ENCODE results near the gene MLLT3.

Gene MLLT3

GRCh38 chr9:20313415-20313814 lies 308.9 kb downstream of the MLLT3 start:
- Mint-ChIP-seq H3K4me1 (peaks cover 27% of the 10 kb centered on the region), H3K36me3 (ENCODE audit: low read depth) (no peaks in the 10 kb centered on the region), H3K4me3 (no peak overlapping the region), H3K9me3 (peaks cover 3% of the 10 kb centered on the region), H3K27me3 (ENCODE audit: low read depth) (peaks cover 12% of the 10 kb centered on the region), H3K27ac (no peak overlapping the region)
- TF ChIP-seq CTCF (IDR thresholded peaks at IDR 0.05; ENCODE audit: unreplicated experiment in 3 of 3), result no peak

- H3K4me1 Mint-ChIP-seq, result peaks cover 28% of the 10 kb centered on the region
- no peak overlapping the region for H3K4me3 Mint-ChIP-seq
- H3K27ac Mint-ChIP-seq, result no peak overlapping the region
- peaks cover 7% of the 10 kb centered on the region for H3K27me3 Mint-ChIP-seq (ENCODE audit: low read depth)
- H3K9me3 Mint-ChIP-seq, result peaks cover 3% of the 10 kb centered on the region
- TF ChIP-seq CTCF (IDR thresholded peaks at IDR 0.05; ENCODE audit: unreplicated experiment in 3 of 3), result no peak
- H3K36me3 Mint-ChIP-seq (ENCODE audit: low read depth), result no peaks in the 10 kb centered on the region
These were observed 309.6 kb downstream of the MLLT3 start for GRCh38 chr9:20312732-20313131.

- Mint-ChIP-seq H3K4me3 (no peak overlapping the region), H3K27me3 (ENCODE audit: low read depth) (no peaks in the 10 kb centered on the region), H3K9me3 (peaks cover 3% of the 10 kb centered on the region), H3K36me3 (ENCODE audit: low read depth) (no peaks in the 10 kb centered on the region), H3K4me1 (peaks cover 33% of the 10 kb centered on the region), H3K27ac (peak overlapping the region in 2 of 3 experiments; percentile 17 to 69)
- no peak for TF ChIP-seq CTCF (IDR thresholded peaks at IDR 0.05; ENCODE audit: unreplicated experiment in 3 of 3)
These were observed 312.3 kb downstream of the MLLT3 start for GRCh38 chr9:20310024-20310423.

- Mint-ChIP-seq H3K27ac (peak overlapping the region; percentile 13 to 69 (median 44)), H3K4me1 (peaks cover 36% of the 10 kb centered on the region), H3K9me3 (peaks cover 3% of the 10 kb centered on the region), H3K36me3 (ENCODE audit: low read depth) (no peaks in the 10 kb centered on the region), H3K27me3 (ENCODE audit: low read depth) (no peaks in the 10 kb centered on the region), H3K4me3 (no peak overlapping the region)
- no peak for TF ChIP-seq CTCF (IDR thresholded peaks at IDR 0.05; ENCODE audit: unreplicated experiment in 3 of 3)
These were observed 313.2 kb downstream of the MLLT3 start for GRCh38 chr9:20309124-20309523.

GRCh38 chr9:20307621-20308020 lies 314.7 kb downstream of the MLLT3 start:
- no peaks in the 10 kb centered on the region for H3K27me3 Mint-ChIP-seq (ENCODE audit: low read depth)
- no peak for TF ChIP-seq CTCF (IDR thresholded peaks at IDR 0.05; ENCODE audit: unreplicated experiment in 3 of 3)
- H3K27ac Mint-ChIP-seq, result peak overlapping the region; percentile 26 to 88 (median 84)
- H3K9me3 Mint-ChIP-seq, result peaks cover 3% of the 10 kb centered on the region
- no peaks in the 10 kb centered on the region for H3K36me3 Mint-ChIP-seq (ENCODE audit: low read depth)
- peak overlapping the region in 2 of 3 experiments; percentile 35 to 55 for H3K4me3 Mint-ChIP-seq
- H3K4me1 Mint-ChIP-seq, result peaks cover 49% of the 10 kb centered on the region

GRCh38 chr9:20305452-20305851 lies 316.8 kb downstream of the MLLT3 start:
- H3K9me3 Mint-ChIP-seq, result peaks cover 4% of the 10 kb centered on the region
- peaks cover 50% of the 10 kb centered on the region for H3K4me1 Mint-ChIP-seq
- H3K27ac Mint-ChIP-seq, result no peak overlapping the region
- H3K27me3 Mint-ChIP-seq (ENCODE audit: low read depth), result no peaks in the 10 kb centered on the region
- no peak overlapping the region for H3K4me3 Mint-ChIP-seq
- no peaks in the 10 kb centered on the region for H3K36me3 Mint-ChIP-seq (ENCODE audit: low read depth)
- TF ChIP-seq CTCF (IDR thresholded peaks at IDR 0.05; ENCODE audit: unreplicated experiment in 3 of 3), result no peak

All from nephron (organoid).